Endodermal cell (in vitro differentiated cells): ENCODE data around the gene EVX1. TPM values are rescaled to one million over a fixed set of nuclear protein-coding genes. Genes with fewer than 3 reads are reported as not detected.
A peak's percentile ranks its signal among the peaks of the same experiment; 100 is the strongest.

Experiments used
- DNase-seq: peaks from one replicate; pipeline ENCODE4 v3.0.0-alpha.2; 2017
- H3K27ac ChIP-seq: 2 replicates; pipeline ENCODE4 v1.5.1; 2013; ENCODE audit warnings: mild to moderate bottlenecking, low read depth, low read length, moderate library complexity
- H3K27me3 ChIP-seq: 2 replicates; pipeline ENCODE4 v1.6.1; 2013; ENCODE audit warnings: mild to moderate bottlenecking, low read length, moderate library complexity; ENCODE audit not compliant: insufficient read depth, control insufficient read depth, poor library complexity, severe bottlenecking
- H3K36me3 ChIP-seq: 2 replicates; pipeline ENCODE4 v1.7.0; 2013; ENCODE audit warnings: mild to moderate bottlenecking, low read length, moderate library complexity; ENCODE audit not compliant: control insufficient read depth, insufficient read depth
- H3K4me1 ChIP-seq: one replicate; pipeline ENCODE4 v1.7.0; 2013; ENCODE audit warnings: low read length; ENCODE audit not compliant: control insufficient read depth, insufficient read depth
- H3K4me3 ChIP-seq: 2 replicates; pipeline ENCODE4 v1.5.1; 2013; ENCODE audit warnings: mild to moderate bottlenecking, low read length, moderate library complexity
- H3K9ac ChIP-seq: 2 replicates; pipeline ENCODE4 v1.6.1; 2013; ENCODE audit warnings: mild to moderate bottlenecking, low read length, moderate library complexity; ENCODE audit not compliant: poor library complexity, severe bottlenecking; ENCODE audit errors: extremely low read depth
- H3K9me3 ChIP-seq: 2 replicates; pipeline ENCODE4 v1.6.1; 2013; ENCODE audit warnings: mild to moderate bottlenecking, low read length, moderate library complexity; ENCODE audit not compliant: control insufficient read depth
- H3K27ac Mint-ChIP-seq: 2 replicates; pipeline ENCODE4 v1.8.0; 2020; ENCODE audit warnings: mixed read lengths
- H3K27me3 Mint-ChIP-seq: 2 replicates; pipeline ENCODE4 v1.8.0; 2021; ENCODE audit warnings: mild to moderate bottlenecking, mixed read lengths; ENCODE audit not compliant: insufficient read depth
- H3K36me3 Mint-ChIP-seq: 2 replicates; pipeline ENCODE4 v1.8.0; 2020; ENCODE audit warnings: low read depth, mixed read lengths
- H3K4me1 Mint-ChIP-seq: 2 replicates; pipeline ENCODE4 v1.8.0; 2020; ENCODE audit warnings: mixed read lengths
- H3K4me3 Mint-ChIP-seq: 2 replicates; pipeline ENCODE4 v1.8.0; 2020; ENCODE audit warnings: mild to moderate bottlenecking, moderate library complexity, mixed read lengths
- H3K9me3 Mint-ChIP-seq: 2 replicates; pipeline ENCODE4 v1.8.0; 2020; ENCODE audit warnings: mild to moderate bottlenecking, mixed read lengths
- CTCF ChIP-seq: fragments of 200-600 bp; sonication (generic); conservative IDR thresholded peaks from 2 replicates; pipeline ENCODE4 v1.5.0; 2021; ENCODE audit warnings: antibody characterized with exemption, mild to moderate bottlenecking
- WGBS, 2 experiments: methylation state at CpG; one replicate each; pipeline versions ENCODE4 v1.1.5 to v1.1.7; 2013; ENCODE audit warnings: missing lambda C conversion rate in 2 of 2, mixed read lengths in 1 of 2; ENCODE audit not compliant: insufficient coverage in 1 of 2, insufficient read length in 1 of 2; 5-methylcytosine and 5-hydroxymethylcytosine counted together
- total RNA-seq, 2 donors: library from RNA; stranded (reverse); fragmentation: NEBNext Ultra II Directional in 1 of 2; extraction: Animal tissue kit (Norgen Biotek cat#: 25700) in 1 of 2; gene quantifications; 2 replicates in 1 of 2; 3 replicates in 1 of 2; pipeline ENCODE4 v1.2.1, GENCODE V29; 2021

Gene EVX1
- total RNA-seq, 2 donors from 2014 or later = 4.9 to 10.7 TPM

- Histone ChIP-seq H3K36me3 (no peaks in the 10 kb centered on the region), H3K27ac (no peak overlapping the region), H3K9me3 (no peaks in the 10 kb centered on the region), H3K4me1 (no peaks in the 10 kb centered on the region), H3K9ac (no peak overlapping the region), H3K4me3 (no peak overlapping the region), H3K27me3 (peaks cover 98% of the 10 kb centered on the region)
- Mint-ChIP-seq H3K4me3 (no peak overlapping the region), H3K4me1 (peaks cover 2% of the 10 kb centered on the region), H3K36me3 (no peaks in the 10 kb centered on the region), H3K9me3 (no peaks in the 10 kb centered on the region), H3K27ac (no peak overlapping the region), H3K27me3 (peaks cover 99% of the 10 kb centered on the region)
- peak; percentile 60 for DNase-seq
- TF ChIP-seq CTCF = no peak
- 81 to 95% methylated on average over 37 to 45 of the region's 45 CpGs for WGBS, 2 experiments
These were observed 22.1 kb upstream of the EVX1 start for GRCh38 chr7:27220440-27220955.

- H3K27me3 ChIP-seq = peaks cover 98% of the 10 kb centered on the region
- no peak overlapping the region for H3K4me3 ChIP-seq
- DNase-seq = no peak
- H3K4me3 Mint-ChIP-seq = no peak overlapping the region
- 87 to 92% methylated on average over 2 to 3 of the region's 3 CpGs for WGBS, 2 experiments
- peaks cover 2% of the 10 kb centered on the region for H3K4me1 Mint-ChIP-seq
- no peaks in the 10 kb centered on the region for H3K9me3 ChIP-seq
- H3K9ac ChIP-seq = no peak overlapping the region
- no peak overlapping the region for H3K27ac Mint-ChIP-seq
- no peaks in the 10 kb centered on the region for H3K4me1 ChIP-seq
- no peaks in the 10 kb centered on the region for H3K36me3 ChIP-seq
- peaks cover 99% of the 10 kb centered on the region for H3K27me3 Mint-ChIP-seq
- H3K36me3 Mint-ChIP-seq = no peaks in the 10 kb centered on the region
- TF ChIP-seq CTCF = no peak
- H3K9me3 Mint-ChIP-seq = no peaks in the 10 kb centered on the region
- H3K27ac ChIP-seq = no peak overlapping the region
These were observed 21.3 kb upstream of the EVX1 start for GRCh38 chr7:27221201-27221797.

GRCh38 chr7:27223941-27224575, 18.5 kb upstream of the EVX1 start:
- Histone ChIP-seq H3K9me3 (no peaks in the 10 kb centered on the region), H3K4me1 (no peaks in the 10 kb centered on the region), H3K27ac (no peak overlapping the region), H3K36me3 (no peaks in the 10 kb centered on the region), H3K27me3 (peaks cover 100% of the 10 kb centered on the region), H3K4me3 (no peak overlapping the region), H3K9ac (no peak overlapping the region)
- Mint-ChIP-seq H3K4me1 (peaks cover 2% of the 10 kb centered on the region), H3K27ac (no peak overlapping the region), H3K36me3 (no peaks in the 10 kb centered on the region), H3K27me3 (peaks cover 99% of the 10 kb centered on the region), H3K9me3 (no peaks in the 10 kb centered on the region), H3K4me3 (no peak overlapping the region)
- no peak for DNase-seq
- TF ChIP-seq CTCF = no peak
